Calu3 (cell line): Measurements from ENCODE around the gene RIMKLB. TPM values are rescaled to one million over a fixed set of nuclear protein-coding genes. Genes with fewer than 3 reads are reported as not detected.

Experiments used
- BruUV-seq: library from RNA; stranded (reverse); fragments of 400-500 nt; replicated peaks from 2 replicates; lab custom pipeline; 2021; lab: Mats Ljungman, UMichigan
- CTCF ChIA-PET: fragments of 300-600 bp; sonication (Branson Sonifier 250); formaldehyde crosslinking; loops from one replicate; lab custom pipeline; 2022; ENCODE audit warnings: antibody characterized with exemption; lab: Charles Lee
- DNase-seq: peaks from one replicate; pipeline ENCODE4 v3.0.0; 2022
- H3K27ac Mint-ChIP-seq: one replicate; pipeline ENCODE4 v1.8.0; 2022; ENCODE audit warnings: mixed read lengths; ENCODE audit not compliant: unreplicated experiment
- H3K27me3 Mint-ChIP-seq: one replicate; pipeline ENCODE4 v1.8.0; 2022; ENCODE audit warnings: mixed read lengths; ENCODE audit not compliant: unreplicated experiment
- H3K36me3 Mint-ChIP-seq: one replicate; pipeline ENCODE4 v1.8.0; 2022; ENCODE audit warnings: mild to moderate bottlenecking, moderate library complexity, mixed read lengths; ENCODE audit not compliant: insufficient read depth, unreplicated experiment
- H3K4me1 Mint-ChIP-seq: one replicate; pipeline ENCODE4 v1.8.0; 2022; ENCODE audit warnings: mild to moderate bottlenecking, low read depth, mixed read lengths; ENCODE audit not compliant: unreplicated experiment
- H3K4me3 Mint-ChIP-seq: one replicate; pipeline ENCODE4 v1.8.0; 2022; ENCODE audit warnings: mild to moderate bottlenecking, low read depth, moderate library complexity, mixed read lengths; ENCODE audit not compliant: unreplicated experiment
- H3K9me3 Mint-ChIP-seq: one replicate; pipeline ENCODE4 v1.8.0; 2022; ENCODE audit warnings: low read depth, mixed read lengths; ENCODE audit not compliant: unreplicated experiment
- intact Hi-C: fragments of 100-400 bp; cut with micrococcal nuclease; formaldehyde crosslinking; loops from one replicate; pipeline ENCODE4 v1.10.0; 2022; ENCODE audit not compliant: unreplicated experiment
- total RNA-seq: library from RNA; stranded (reverse); gene quantifications from 2 replicates; pipeline ENCODE4 v1.2.3, GENCODE V29; 2022
- TF ChIP-seq, protein P1 (sequence below): fragments of 200-600 bp; IDR thresholded peaks from one replicate; pipeline ENCODE4 v1.8.0; 2022; ENCODE audit warnings: antibody characterized with exemption; ENCODE audit not compliant: unreplicated experiment

Gene RIMKLB
- total RNA-seq, 1 experiment from 2014 or later = 36.3 TPM

DNA sequence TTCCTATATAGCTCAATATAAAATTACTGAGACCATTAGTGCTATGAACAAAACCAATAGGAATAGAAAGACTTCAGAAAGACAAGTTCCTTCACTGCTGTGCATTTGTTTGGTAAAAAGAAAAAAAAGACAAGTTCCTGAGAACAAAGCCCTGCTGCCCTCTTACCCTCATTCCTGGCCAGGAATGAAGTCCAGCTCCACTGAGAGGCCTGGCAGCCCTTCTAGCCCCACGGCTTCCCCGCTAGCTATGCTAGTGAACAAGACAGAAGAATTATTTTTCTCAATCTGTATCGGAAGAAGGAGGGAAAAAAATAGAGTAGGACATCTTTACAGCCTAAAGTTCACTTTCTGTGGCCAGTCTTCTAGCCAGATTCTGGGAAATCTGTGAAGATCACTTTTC, 36.8 kb upstream of the RIMKLB start:
- Mint-ChIP-seq H3K27me3 (peaks cover 13% of the 10 kb centered on the region), H3K4me3 (no peak overlapping the region), H3K36me3 (no peaks in the 10 kb centered on the region), H3K27ac (no peak overlapping the region), H3K9me3 (no peaks in the 10 kb centered on the region), H3K4me1 (no peaks in the 10 kb centered on the region)
- CTCF ChIA-PET = no interaction called here
- intact Hi-C loops = no loop called here
- TF ChIP-seq, protein P1, sequence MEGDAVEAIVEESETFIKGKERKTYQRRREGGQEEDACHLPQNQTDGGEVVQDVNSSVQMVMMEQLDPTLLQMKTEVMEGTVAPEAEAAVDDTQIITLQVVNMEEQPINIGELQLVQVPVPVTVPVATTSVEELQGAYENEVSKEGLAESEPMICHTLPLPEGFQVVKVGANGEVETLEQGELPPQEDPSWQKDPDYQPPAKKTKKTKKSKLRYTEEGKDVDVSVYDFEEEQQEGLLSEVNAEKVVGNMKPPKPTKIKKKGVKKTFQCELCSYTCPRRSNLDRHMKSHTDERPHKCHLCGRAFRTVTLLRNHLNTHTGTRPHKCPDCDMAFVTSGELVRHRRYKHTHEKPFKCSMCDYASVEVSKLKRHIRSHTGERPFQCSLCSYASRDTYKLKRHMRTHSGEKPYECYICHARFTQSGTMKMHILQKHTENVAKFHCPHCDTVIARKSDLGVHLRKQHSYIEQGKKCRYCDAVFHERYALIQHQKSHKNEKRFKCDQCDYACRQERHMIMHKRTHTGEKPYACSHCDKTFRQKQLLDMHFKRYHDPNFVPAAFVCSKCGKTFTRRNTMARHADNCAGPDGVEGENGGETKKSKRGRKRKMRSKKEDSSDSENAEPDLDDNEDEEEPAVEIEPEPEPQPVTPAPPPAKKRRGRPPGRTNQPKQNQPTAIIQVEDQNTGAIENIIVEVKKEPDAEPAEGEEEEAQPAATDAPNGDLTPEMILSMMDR = no peak
- BruUV-seq = no TSS peak
- no peak for DNase-seq

DNA sequence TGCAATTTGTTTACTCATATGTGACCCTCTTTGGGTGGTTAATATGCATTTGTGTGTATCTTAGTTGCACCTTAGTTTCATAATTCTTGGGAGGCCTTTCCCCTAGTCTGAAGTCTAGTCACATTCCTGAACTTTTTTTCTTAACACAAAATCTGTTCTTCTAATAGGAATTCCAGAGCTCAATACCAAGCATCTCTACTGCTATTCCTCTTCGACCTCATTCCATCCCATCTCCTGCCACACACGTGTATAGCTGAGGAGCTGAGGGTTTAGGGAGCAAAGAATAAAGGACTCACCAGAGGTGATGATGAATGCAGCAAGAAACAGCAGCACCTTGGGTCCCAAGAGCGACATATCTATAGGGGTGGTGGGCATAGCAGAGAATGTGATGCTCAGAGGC, 36.0 kb upstream of the RIMKLB start:
- no peaks in the 10 kb centered on the region for H3K4me1 Mint-ChIP-seq
- H3K27ac Mint-ChIP-seq = no peak overlapping the region
- no peaks in the 10 kb centered on the region for H3K9me3 Mint-ChIP-seq
- peaks cover 13% of the 10 kb centered on the region for H3K27me3 Mint-ChIP-seq
- intact Hi-C loops = no loop called here
- CTCF ChIA-PET = no interaction called here
- no peak overlapping the region for H3K4me3 Mint-ChIP-seq
- no peaks in the 10 kb centered on the region for H3K36me3 Mint-ChIP-seq
- DNase-seq = no peak
- TF ChIP-seq, protein P1 = no peak
- no TSS peak for BruUV-seq

DNA sequence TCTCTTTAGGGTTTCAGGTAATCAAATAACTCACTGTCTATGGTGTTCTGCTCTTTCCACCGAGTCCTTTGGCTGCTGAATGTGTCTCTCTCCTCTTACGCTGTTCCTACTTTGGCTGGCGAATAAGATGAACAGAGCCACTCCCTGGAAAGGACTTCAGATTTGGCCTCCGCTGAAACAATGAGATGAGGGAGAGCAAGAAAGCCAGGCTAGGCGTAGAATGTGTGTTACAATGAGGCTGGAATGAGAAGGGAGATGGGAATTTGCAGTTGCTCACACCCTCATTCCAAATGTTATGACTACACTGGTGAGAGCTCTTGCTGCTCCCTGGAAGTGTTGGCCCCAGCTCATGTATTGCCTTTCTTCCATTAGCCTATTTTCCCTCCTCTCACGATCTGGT, 35.2 kb upstream of the RIMKLB start, which contains the start of gene MFAP5:
Gene MFAP5 (minus strand): TSS at position 234 of the 400 bp plus-strand sequence. CDS start 722 bp downstream, outside the sequence.
- Mint-ChIP-seq H3K9me3 (no peaks in the 10 kb centered on the region), H3K27me3 (peaks cover 13% of the 10 kb centered on the region), H3K4me1 (no peaks in the 10 kb centered on the region), H3K4me3 (no peak within 1 kb of the TSS), H3K36me3 (no peaks in the 10 kb centered on the region), H3K27ac (no peak within 1 kb of the TSS)
- CTCF ChIA-PET = no interaction called here
- no TSS peak for BruUV-seq
- TF ChIP-seq, protein P1 = no peak
- no peak for DNase-seq
- intact Hi-C loops = no loop called here

DNA sequence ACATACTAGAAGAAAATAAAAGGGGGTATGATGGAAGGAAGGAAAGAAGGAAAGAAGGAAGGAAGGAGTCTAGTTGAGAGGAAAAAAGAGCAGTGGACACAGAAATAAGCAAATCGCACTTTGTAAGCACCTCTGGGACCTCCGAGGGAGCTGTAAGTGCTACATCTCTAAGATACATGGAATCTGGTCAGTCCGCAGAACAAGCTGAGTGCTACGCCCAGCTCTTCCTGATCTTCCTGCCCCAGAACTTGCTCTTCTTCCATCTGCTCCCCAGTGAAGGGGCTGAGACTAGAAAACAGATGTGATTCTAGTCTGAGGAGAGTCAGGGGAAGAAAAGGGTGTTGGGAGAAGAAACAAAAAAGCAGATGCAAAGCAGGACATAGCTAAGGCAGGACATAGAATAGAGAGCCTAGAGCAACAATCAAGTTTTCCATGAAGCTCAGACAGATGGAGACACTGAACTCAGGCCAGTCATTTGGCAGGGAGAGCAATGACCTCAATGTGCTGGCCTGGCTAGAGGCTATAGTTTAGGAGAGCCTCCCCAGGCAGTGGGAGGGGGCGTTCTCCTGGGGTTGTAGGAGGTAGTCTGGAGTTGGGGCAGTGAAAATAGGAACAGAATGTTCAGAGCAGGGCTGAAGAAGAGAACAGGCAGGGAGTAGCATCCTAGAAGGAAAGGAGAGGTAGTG, 33.4 kb upstream of the RIMKLB start:
- BruUV-seq = no TSS peak
- no peaks in the 10 kb centered on the region for H3K36me3 Mint-ChIP-seq
- DNase-seq = no peak
- no peak overlapping the region for H3K27ac Mint-ChIP-seq
- H3K4me3 Mint-ChIP-seq = no peak overlapping the region
- H3K27me3 Mint-ChIP-seq = peaks cover 13% of the 10 kb centered on the region
- no peaks in the 10 kb centered on the region for H3K9me3 Mint-ChIP-seq
- no peaks in the 10 kb centered on the region for H3K4me1 Mint-ChIP-seq
- TF ChIP-seq, protein P1 = no peak
- intact Hi-C loops = no loop called here
- CTCF ChIA-PET = no interaction called here
